K562 (cell line): ENCODE measurements around the gene ADAMTS6. TPM values are rescaled to one million over a fixed set of nuclear protein-coding genes. Genes with fewer than 3 reads are reported as not detected.
"Not testable (repeated sequence)": the region's sequence is repeated elsewhere in the genome, so short reads cannot be mapped to it uniquely, and the experiment has no call there.

Source experiments
- ATAC-seq: fragments of 200-7000 bp; cut with Tn5 transposase; 3 replicates; pipeline ENCODE4 v1.9.1; 2020; ENCODE audit warnings: moderate library complexity
- BruUV-seq: library from RNA; stranded (reverse); fragments of 400-500 nt; replicated peaks from 2 replicates; lab custom pipeline; 2021; lab: Mats Ljungman, UMichigan
- CTCF ChIA-PET: fragments of 300-600 bp; formaldehyde crosslinking; extraction: SDS; loops from one replicate; lab custom pipeline; 2021; ENCODE audit warnings: low intra/inter-chr PET ratio; lab: Yijun Ruan, JAX
- POLR2A ChIA-PET: fragments of 300-600, 350-650 bp; sonication (Branson Sonifier 250); formaldehyde crosslinking; extraction: SDS; loops from one replicate; lab custom pipeline; 2021; ENCODE audit warnings: antibody characterized with exemption, inconsistent platforms; lab: Yijun Ruan, JAX
- DNase-seq, 4 experiments: peaks; one replicate each; pipeline versions ENCODE4 v3.0.0 to v3.0.0-alpha.2; 2011 to 2018; ENCODE audit warnings: low spot score in 3 of 4, mixed read lengths in 3 of 4; ENCODE audit errors: extremely low read depth in 1 of 4
- FAIRE-seq: peaks from 2 replicates; lab custom pipeline; 2011; peaks lifted over from hg19 to GRCh38; lab: Jason Lieb, UNC
- H2AFZ ChIP-seq: 2 replicates; pipeline ENCODE4 v1.6.0; 2011; ENCODE audit warnings: low read depth, low read length, control low read depth, inconsistent platforms
- H3K27ac ChIP-seq: fragments of 200-600 bp; 3 replicates; pipeline ENCODE4 v1.8.0; 2011; ENCODE audit warnings: low read depth, mild to moderate bottlenecking, control low read depth, inconsistent platforms, low read length, moderate library complexity, mixed read lengths; ENCODE audit errors: extremely low read depth
- H3K27me3 ChIP-seq, 2 experiments: fragments of 300-600 bp in 1 of 2; 2 replicates in 1 of 2; 3 replicates in 1 of 2; pipeline versions ENCODE4 v1.6.0 to v1.8.0; 2011; ENCODE audit warnings: inconsistent platforms in 2 of 2, low read length in 2 of 2, mild to moderate bottlenecking in 1 of 2, mixed read lengths in 1 of 2, moderate library complexity in 1 of 2; ENCODE audit not compliant: control insufficient read depth in 2 of 2, insufficient read depth in 2 of 2
- H3K36me3 ChIP-seq: fragments of 300-600 bp; 3 replicates; pipeline ENCODE4 v1.8.0; 2011; ENCODE audit warnings: mild to moderate bottlenecking, low read length, inconsistent platforms; ENCODE audit not compliant: control insufficient read depth, insufficient read depth
- H3K4me1 ChIP-seq, 2 experiments: fragments of 200-600 bp in 1 of 2; replicated peaks in 1 of 2; 2 replicates in 1 of 2; 3 replicates in 1 of 2; pipeline versions ENCODE4 v1.5.1 to v1.8.0; 2011; ENCODE audit warnings: inconsistent platforms in 2 of 2, low read length in 2 of 2, mild to moderate bottlenecking in 1 of 2, mixed read lengths in 1 of 2, moderate library complexity in 1 of 2; ENCODE audit not compliant: control insufficient read depth in 2 of 2, insufficient read depth in 2 of 2
- H3K4me2 ChIP-seq: 2 replicates; pipeline ENCODE4 v1.6.1; 2011; ENCODE audit warnings: low read length, control low read depth, inconsistent platforms, mixed read lengths; ENCODE audit not compliant: insufficient read depth
- H3K4me3 ChIP-seq: fragments of 200-600 bp; sonication (generic), shearing (Covaris generic); 2 replicates; pipeline ENCODE4 v1.5.1; 2016; ENCODE audit warnings: control low read depth, inconsistent platforms
- H3K79me2 ChIP-seq: fragments of 200-600 bp; 3 replicates; pipeline ENCODE4 v1.8.0; 2011; ENCODE audit warnings: low read length, inconsistent platforms; ENCODE audit not compliant: control insufficient read depth, insufficient read depth
- H3K9ac ChIP-seq, 2 experiments: 2 replicates each; pipeline versions ENCODE4 v1.6.0 to v1.6.1; 2011; ENCODE audit warnings: low read depth in 2 of 2, low read length in 2 of 2, control low read depth in 1 of 2, inconsistent platforms in 1 of 2, mild to moderate bottlenecking in 1 of 2, mixed read lengths in 1 of 2; ENCODE audit not compliant: insufficient read depth in 1 of 2
- H3K9me1 ChIP-seq: one replicate; pipeline ENCODE4 v1.6.0; 2011; ENCODE audit warnings: inconsistent platforms, mild to moderate bottlenecking, low read length, moderate library complexity; ENCODE audit not compliant: control insufficient read depth, insufficient read depth
- H3K9me3 ChIP-seq: replicated peaks from 2 replicates; pipeline ENCODE4 v1.5.1; 2011; ENCODE audit warnings: low read depth, low read length, inconsistent platforms; ENCODE audit not compliant: control insufficient read depth, insufficient read depth
- H4K20me1 ChIP-seq: replicated peaks from 2 replicates; pipeline ENCODE4 v1.6.1; 2011; ENCODE audit warnings: low read length, inconsistent platforms, mixed read lengths; ENCODE audit not compliant: control insufficient read depth, insufficient read depth
- ARID1B ChIP-seq: fragments of 450-650 bp; IDR thresholded peaks from 2 replicates; pipeline ENCODE4 v1.6.1; 2016; ENCODE audit warnings: antibody characterized with exemption, mild to moderate bottlenecking, inconsistent platforms
- ATF1 ChIP-seq, 2 experiments: fragments of 450-650 bp in 1 of 2; IDR thresholded peaks; 2 replicates each; pipeline ENCODE4 v1.6.1; 2016; ENCODE audit warnings: missing compliant biosample characterization in 1 of 2, missing genetic modification characterization in 1 of 2
- CBFA2T2 ChIP-seq: fragments of 450-650 bp; conservative IDR thresholded peaks from 2 replicates; pipeline ENCODE4 v1.6.1; 2017; ENCODE audit warnings: mild to moderate bottlenecking
- CBFA2T3 ChIP-seq: fragments of 450-650 bp; IDR thresholded peaks from 2 replicates; pipeline ENCODE4 v1.6.1; 2017
- CTCF ChIP-seq, 3 experiments: IDR thresholded peaks in 2 of 3; conservative IDR thresholded peaks in 1 of 3; 2 replicates each; pipeline ENCODE4 v1.5.1; 2011 to 2012; ENCODE audit warnings: low read length in 3 of 3, mild to moderate bottlenecking in 3 of 3, control low read depth in 2 of 3, improper control_type of control experiment in 1 of 3, inconsistent platforms in 1 of 3, low read depth in 1 of 3, mixed read lengths in 1 of 3, moderate library complexity in 1 of 3; ENCODE audit not compliant: insufficient read depth in 2 of 3
- DPF2 ChIP-seq: fragments of 450-650 bp; IDR thresholded peaks from 2 replicates; pipeline ENCODE4 v1.6.1; 2016
- ELF1 ChIP-seq: fragments of 200-800 bp; sonication (Bioruptor generic); IDR thresholded peaks from 2 replicates; pipeline ENCODE4 v1.6.1; 2016; ENCODE audit warnings: missing genetic modification characterization, missing compliant biosample characterization
- ETV1 ChIP-seq: fragments of 450-650 bp; conservative IDR thresholded peaks from 2 replicates; pipeline ENCODE4 v1.6.1; 2016; ENCODE audit warnings: missing genetic modification characterization, control low read depth, low read depth, missing compliant biosample characterization
- MTA2 ChIP-seq: fragments of 450-650 bp; IDR thresholded peaks from 2 replicates; pipeline ENCODE4 v1.6.1; 2016; ENCODE audit warnings: low read depth
- MTA3 ChIP-seq: fragments of 450-650 bp; formaldehyde crosslinking; IDR thresholded peaks from 2 replicates; pipeline ENCODE4 v1.6.1; 2017; ENCODE audit warnings: mild to moderate bottlenecking, borderline replicate concordance
- NCOR1 ChIP-seq: fragments of 450-650 bp; IDR thresholded peaks from 2 replicates; pipeline ENCODE4 v1.6.1; 2016; ENCODE audit warnings: mild to moderate bottlenecking, moderate library complexity
- SMARCA4 ChIP-seq: fragments of 450-650 bp; IDR thresholded peaks from 2 replicates; pipeline ENCODE4 v1.6.1; 2016
- STAT5A ChIP-seq: IDR thresholded peaks from 2 replicates; pipeline ENCODE4 v1.6.1; 2012; ENCODE audit warnings: low read length, inconsistent platforms, borderline replicate concordance
- TAL1 ChIP-seq: fragments of 450-650 bp; IDR thresholded peaks from 2 replicates; pipeline ENCODE4 v1.6.1; 2016; ENCODE audit warnings: mild to moderate bottlenecking
- TCF3 ChIP-seq: sonication (generic); formaldehyde crosslinking; IDR thresholded peaks from 2 replicates; pipeline ENCODE4 v1.4.0; 2020; ENCODE audit warnings: mild to moderate bottlenecking, missing genetic modification reagents
- TEAD1 ChIP-seq, 2 experiments: fragments of 450-650 bp in 1 of 2; sonication (generic) in 1 of 2; formaldehyde crosslinking; IDR thresholded peaks; 2 replicates each; pipeline versions ENCODE4 v1.4.0 to v1.8.0; 2020 to 2022; ENCODE audit warnings: mild to moderate bottlenecking in 2 of 2, missing genetic modification reagents in 1 of 2
- TEAD4 ChIP-seq, 2 experiments: sonication (generic) in 1 of 2; formaldehyde crosslinking in 1 of 2; IDR thresholded peaks; 2 replicates each; pipeline versions ENCODE4 v1.6.1 to v1.8.0; 2012 to 2022; ENCODE audit warnings: borderline replicate concordance in 1 of 2, inconsistent platforms in 1 of 2, low read length in 1 of 2, mild to moderate bottlenecking in 1 of 2, missing genetic modification reagents in 1 of 2
- WGBS: fragments of 100-300 bp; shearing (Covaris generic); methylation state at CpG from one replicate; pipeline ENCODE4 v1.1.6; 2016; ENCODE audit warnings: low coverage, mixed read lengths; ENCODE audit not compliant: insufficient coverage; ENCODE audit errors: missing lambda C conversion rate; 5-methylcytosine and 5-hydroxymethylcytosine counted together
- in situ Hi-C: fragments of 300-500 bp; cut with MboI; formaldehyde crosslinking; loops from 4 replicates; pipeline ENCODE4 v1.15.0; 2018; ENCODE audit warnings: inconsistent platforms, mixed read lengths
- intact Hi-C: fragments of 100-400 bp; cut with micrococcal nuclease; formaldehyde crosslinking; loops from 2 replicates; pipeline ENCODE4 v1.14.2; 2022
- polyA plus RNA-seq, 8 experiments: library from polyadenylated mRNA; depleted of rRNA in 4 of 8; stranded (reverse) in 5 of 8; unstranded in 3 of 8; fragments of >200 nt; fragmentation: Nextera tagmentation in 2 of 8; fragmentation: Illumina TruSeq in 1 of 8; extraction: Ambion mirVana in 2 of 8; extraction: Trizol in 1 of 8; gene quantifications; 2 replicates each; pipeline versions ENCODE4 v1.2.1 to v1.2.3, GENCODE V29; 2011 to 2014; ENCODE audit warnings: inconsistent platforms in 1 of 8, missing spikeins in 1 of 8
- total RNA-seq, 7 experiments: library from RNA; depleted of rRNA in 6 of 7; stranded (reverse); fragments of >200 nt in 6 of 7; fragmentation: Illumina TruSeq in 2 of 7; extraction: Trizol in 2 of 7; gene quantifications; 2 replicates each; pipeline versions ENCODE4 v1.2.1 to v1.2.3, GENCODE V29; 2011 to 2021; ENCODE audit warnings: low replicate concordance in 1 of 7

ADAMTS6 gene
- total and polyA plus RNA-seq, 9 of the 15 experiments (the other 6 are each of a cell fraction or from before 2014, with no cell fraction given), result 0.57 to 5.3 (median 1.5) TPM

- peak; percentile 22; the same call in 1 of the 2 replicates for TF ChIP-seq ARID1B
- TF ChIP-seq, all 486 proteins: peak for 9
Observed at GRCh38 chr5:65489119-65489518, 7.4 kb upstream of the ADAMTS6 start (continued).

- H3K27ac ChIP-seq; H4K20me1 ChIP-seq; CTCF ChIA-PET; POLR2A ChIA-PET; H3K9me1 ChIP-seq; H3K79me2 ChIP-seq; intact Hi-C loops; H3K9me3 ChIP-seq; H3K27me3 ChIP-seq; H3K4me3 ChIP-seq; BruUV-seq; H3K9ac ChIP-seq; H3K36me3 ChIP-seq; TF ChIP-seq ATF1 (CRISPR knock-in tag; IDR thresholded peaks at IDR 0.05); TEAD4 (CRISPR knock-in tag; IDR thresholded peaks at IDR 0.05; ENCODE audit: borderline replicate concordance): not testable (repeated sequence)
- TF ChIP-seq CBFA2T3, result peak; percentile 70
- TF ChIP-seq ELF1, result 0 out of 2 replicates have a peak, but pooled peaks have one; percentile 31
- 0 out of 2 replicates have a peak, but pooled peaks have one; percentile 11 for TF ChIP-seq ATF1 (tag; IDR thresholded peaks at IDR 0.05)
- 0 out of 2 replicates have a peak, but pooled peaks have one; percentile 39 for TF ChIP-seq MTA3
- 0 out of 2 replicates have a peak, but pooled peaks have one; percentile 18 for TF ChIP-seq NCOR1
- TF ChIP-seq MTA2, result 0 out of 2 replicates have a peak, but pooled peaks have one; percentile 29
- peak in 2 of 3 experiments; percentile 33 to 49; a peak in 3 of 6 replicates for TF ChIP-seq CTCF (IDR thresholded peaks at IDR 0.05 in 2 of 3, conservative IDR thresholded peaks at IDR 0.05 in 1 of 3; ENCODE audit: insufficient read depth in 2 of 3, low read depth in 1 of 3, low read length in 3 of 3)
- TF ChIP-seq ARID1B, result peak; percentile 82
- peak; percentile 34; the same call in 1 of the 2 replicates for TF ChIP-seq CBFA2T2
- TF ChIP-seq ETV1 (tag), result 0 out of 2 replicates have a peak, but pooled peaks have one; percentile 36
- TF ChIP-seq TEAD4 (IDR thresholded peaks at IDR 0.05; ENCODE audit: low read length), result peak; percentile 64
- peak; percentile 47; the same call in 1 of the 2 replicates for TF ChIP-seq SMARCA4
- TF ChIP-seq STAT5A, result 0 out of 2 replicates have a peak, but pooled peaks have one; percentile 16
- TF ChIP-seq TEAD1 (CRISPR knock-in tag; IDR thresholded peaks at IDR 0.05), result 0 out of 4 replicates have a peak, but pooled peaks of 1 of the 2 experiments have one; percentile 40
- TF ChIP-seq TAL1, result peak; percentile 59
- TF ChIP-seq TCF3 (CRISPR knock-in tag), result peak; percentile 80
- TF ChIP-seq DPF2, result peak; percentile 68; the same call in 1 of the 2 replicates
- in situ Hi-C loops, result loop anchor here (10.0 to 25.0 kb wide), 3 partner anchors 526 to 851 kb away; no protein-coding TSS in a partner anchor
- peak; percentile 70 for FAIRE-seq
- Histone ChIP-seq H3K4me2 (peak overlapping the region; percentile 24), H3K4me1 (peaks cover 4 to 18% of the 10 kb centered on the region in 2 experiments; a peak in 2 of 5 replicates), H2AFZ (peak overlapping the region; percentile 7)
- WGBS, result 28% methylated on average over 7 of the region's 7 CpGs
- ATAC-seq, result peak; percentile 70
- DNase-seq, result peak in 1 of 4 experiments; percentile 47
Observed at GRCh38 chr5:65488038-65488687, 6.4 kb upstream of the ADAMTS6 start.
